ENCODE measurements around the gene NRAP.

NRAP gene

DNA sequence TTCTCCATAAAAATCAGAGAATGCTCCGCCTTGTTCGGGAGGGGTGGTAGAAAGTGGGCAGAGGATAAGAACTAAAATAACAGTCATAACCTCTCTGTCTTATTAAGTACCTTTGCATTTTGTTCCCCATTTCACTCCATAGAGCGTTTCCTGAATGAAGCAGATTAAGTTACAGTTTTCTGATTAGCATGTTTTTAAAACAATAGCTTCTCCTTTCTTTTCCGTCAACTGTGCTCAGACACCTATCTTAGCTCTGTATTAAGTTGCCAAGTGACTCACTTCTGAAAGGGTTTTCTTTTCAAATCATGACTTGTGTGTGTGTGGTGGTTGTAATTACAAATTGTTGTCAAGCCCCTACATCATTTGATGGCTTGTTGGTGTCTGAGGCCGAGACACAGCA lies 109.6 kb downstream of the NRAP start:
- no peak for DNase-seq (ENCODE audit: insufficient read length, low spot score)
- no peak for FAIRE-seq
- TF ChIP-seq, protein P1, sequence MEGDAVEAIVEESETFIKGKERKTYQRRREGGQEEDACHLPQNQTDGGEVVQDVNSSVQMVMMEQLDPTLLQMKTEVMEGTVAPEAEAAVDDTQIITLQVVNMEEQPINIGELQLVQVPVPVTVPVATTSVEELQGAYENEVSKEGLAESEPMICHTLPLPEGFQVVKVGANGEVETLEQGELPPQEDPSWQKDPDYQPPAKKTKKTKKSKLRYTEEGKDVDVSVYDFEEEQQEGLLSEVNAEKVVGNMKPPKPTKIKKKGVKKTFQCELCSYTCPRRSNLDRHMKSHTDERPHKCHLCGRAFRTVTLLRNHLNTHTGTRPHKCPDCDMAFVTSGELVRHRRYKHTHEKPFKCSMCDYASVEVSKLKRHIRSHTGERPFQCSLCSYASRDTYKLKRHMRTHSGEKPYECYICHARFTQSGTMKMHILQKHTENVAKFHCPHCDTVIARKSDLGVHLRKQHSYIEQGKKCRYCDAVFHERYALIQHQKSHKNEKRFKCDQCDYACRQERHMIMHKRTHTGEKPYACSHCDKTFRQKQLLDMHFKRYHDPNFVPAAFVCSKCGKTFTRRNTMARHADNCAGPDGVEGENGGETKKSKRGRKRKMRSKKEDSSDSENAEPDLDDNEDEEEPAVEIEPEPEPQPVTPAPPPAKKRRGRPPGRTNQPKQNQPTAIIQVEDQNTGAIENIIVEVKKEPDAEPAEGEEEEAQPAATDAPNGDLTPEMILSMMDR (IDR thresholded peaks at IDR 0.05; ENCODE audit: insufficient read depth, missing control alignments) = no peak

DNA sequence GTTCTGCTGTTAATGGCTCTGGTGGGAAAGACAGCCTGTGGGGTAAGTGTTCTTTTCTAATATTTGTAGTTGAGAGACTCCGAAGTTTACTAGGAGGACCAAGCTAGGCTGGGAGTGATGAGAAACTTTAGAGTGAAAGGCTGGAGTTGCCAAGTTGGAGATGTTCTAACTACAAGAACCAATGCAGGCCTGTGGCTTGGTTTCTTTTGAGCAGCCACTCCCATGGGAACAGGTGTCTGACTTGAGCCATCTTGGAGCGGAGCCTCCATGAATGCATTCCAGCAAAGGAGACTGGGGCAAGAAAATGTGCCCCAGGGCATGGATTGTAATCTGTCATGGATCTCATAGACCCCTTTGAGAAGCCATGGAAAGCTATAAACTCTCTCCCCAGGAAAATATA lies 110.7 kb downstream of the NRAP start:
- no peak for FAIRE-seq
- DNase-seq (ENCODE audit: insufficient read length, low spot score) = no peak
- TF ChIP-seq, protein P1 (IDR thresholded peaks at IDR 0.05; ENCODE audit: insufficient read depth, missing control alignments) = no peak

DNA sequence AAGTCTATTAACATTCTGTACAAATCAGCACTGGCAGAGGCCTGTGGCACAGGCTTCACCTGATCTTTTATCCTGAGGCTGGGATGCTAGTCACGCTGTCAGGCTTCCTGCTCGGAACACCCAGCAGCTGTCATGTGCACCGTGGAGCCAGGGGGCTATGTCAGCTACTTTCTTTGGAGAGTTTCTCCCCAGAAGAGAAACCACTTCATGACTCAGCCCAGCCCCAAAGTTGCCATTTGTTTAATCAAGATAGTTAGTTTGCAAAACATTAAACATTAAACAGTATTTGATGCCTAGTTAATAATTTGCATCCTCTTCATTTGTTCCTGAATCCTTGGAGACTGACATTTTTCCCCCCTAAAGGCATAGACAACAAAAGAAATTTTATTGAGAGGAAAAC lies 111.1 kb downstream of the NRAP start, which contains the start of gene HABP2:
TSS of gene HABP2 (plus strand) at position 353 of the 400 bp plus-strand sequence. CDS start 69 bp downstream, outside the sequence.
- DNase-seq (ENCODE audit: insufficient read length, low spot score) (no peak), FAIRE-seq (no peak)
- TF ChIP-seq, protein P1 (IDR thresholded peaks at IDR 0.05; ENCODE audit: insufficient read depth, missing control alignments) = no peak

DNA sequence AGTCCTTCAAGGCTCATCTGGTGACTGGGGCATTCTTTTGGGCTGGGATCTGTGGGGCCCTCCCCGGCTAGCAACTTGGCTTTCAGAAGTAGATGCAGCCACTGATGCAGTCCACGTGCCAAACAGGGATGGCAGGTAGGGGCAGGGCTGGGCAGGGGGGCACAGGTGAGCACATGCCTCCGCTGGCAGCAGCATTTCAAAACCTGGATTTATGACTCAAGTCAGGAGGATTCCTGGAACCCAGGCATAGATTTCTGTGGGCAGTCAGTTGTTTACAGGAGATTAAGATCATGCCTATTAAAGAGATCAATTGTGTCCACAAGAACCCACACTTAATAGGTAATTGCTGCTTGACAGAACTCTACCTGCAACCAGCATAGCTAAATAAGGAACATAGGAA lies 111.8 kb downstream of the NRAP start:
- TF ChIP-seq, protein P1 (IDR thresholded peaks at IDR 0.05; ENCODE audit: insufficient read depth, missing control alignments) = no peak
- no peak for FAIRE-seq
- DNase-seq (ENCODE audit: insufficient read length, low spot score) = no peak

DNA sequence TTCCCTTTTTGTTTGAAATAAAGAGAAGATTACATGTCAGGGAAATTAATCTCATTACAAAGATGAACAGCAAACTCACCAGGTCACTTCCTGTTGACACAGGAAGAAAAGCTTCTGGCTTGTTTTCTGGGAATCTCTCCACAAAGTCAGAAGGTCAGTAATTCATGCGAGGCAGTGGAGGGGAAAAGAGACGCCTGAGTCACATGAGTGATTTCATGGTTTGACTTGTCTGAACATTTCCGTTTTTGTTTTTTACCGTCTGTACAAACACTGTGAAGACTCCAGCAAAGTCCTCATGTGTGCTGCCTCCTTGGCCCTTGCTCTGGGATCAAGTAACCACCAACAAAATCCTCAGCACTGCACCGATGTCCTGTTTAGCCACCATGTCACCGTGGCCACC lies 113.5 kb downstream of the NRAP start:
- TF ChIP-seq, protein P1 (IDR thresholded peaks at IDR 0.05; ENCODE audit: insufficient read depth, missing control alignments) = no peak
- DNase-seq (ENCODE audit: insufficient read length, low spot score) (no peak), FAIRE-seq (no peak)

DNA sequence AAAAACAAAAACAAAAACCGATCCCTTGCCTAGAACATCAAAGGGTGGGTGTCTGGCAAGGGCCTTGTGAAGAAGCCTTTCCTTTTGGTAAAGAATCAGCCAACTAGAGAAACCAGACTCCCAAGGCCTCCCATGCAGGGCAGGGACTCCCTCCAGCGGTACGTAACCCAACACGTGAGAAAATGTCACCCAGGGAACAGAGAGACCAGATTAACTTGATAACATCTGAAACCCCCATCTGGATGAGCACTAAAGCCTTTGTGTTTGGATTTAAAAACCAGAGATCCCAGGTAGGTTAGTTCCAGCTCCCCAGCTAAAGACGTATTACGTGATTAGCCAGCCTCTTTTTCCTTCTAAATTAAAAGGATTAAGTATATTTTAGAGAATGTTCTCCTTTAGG lies 114.0 kb downstream of the NRAP start:
- DNase-seq (ENCODE audit: insufficient read length, low spot score) (no peak), FAIRE-seq (no peak)
- TF ChIP-seq, protein P1 (IDR thresholded peaks at IDR 0.05; ENCODE audit: insufficient read depth, missing control alignments) = no peak

DNA sequence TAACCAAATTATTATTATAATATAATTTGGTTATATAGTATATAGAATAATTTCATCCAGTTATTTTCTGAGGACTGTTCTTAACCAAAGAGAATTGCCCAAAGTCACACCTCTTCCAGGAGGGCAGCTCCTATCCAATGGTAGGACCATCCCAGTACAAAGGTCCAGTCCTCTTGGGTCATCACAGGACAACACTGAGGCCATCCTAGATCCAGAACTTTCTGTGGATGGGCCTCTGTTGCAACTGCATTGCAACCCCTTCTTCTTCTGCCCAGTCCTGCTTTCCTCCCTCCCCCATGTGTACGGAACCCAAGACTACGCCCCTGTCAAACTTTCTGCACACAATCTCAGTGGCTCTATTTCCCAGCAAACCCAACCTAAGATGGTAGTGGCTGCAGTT lies 116.4 kb downstream of the NRAP start:
- TF ChIP-seq, protein P1 (IDR thresholded peaks at IDR 0.05; ENCODE audit: insufficient read depth, missing control alignments) = no peak
- no peak for FAIRE-seq
- no peak for DNase-seq (ENCODE audit: insufficient read length, low spot score)
